Vagina (tissue), 2 donors: ENCODE data around the gene STAB2. TPM values are rescaled to one million over a fixed set of nuclear protein-coding genes. Genes with fewer than 3 reads are reported as not detected.
A peak's percentile ranks its signal among the peaks of the same experiment; 100 is the strongest.

Experiments
- DNase-seq, 2 donors: peaks; one replicate each; pipeline ENCODE4 v3.0.0-alpha.2; 2017; ENCODE audit errors: extremely low spot score in 2 of 2
- H3K27ac ChIP-seq: fragments of 200-600 bp; sonication (generic); one replicate; pipeline ENCODE4 v1.5.1; 2019
- H3K27me3 ChIP-seq: fragments of 200-600 bp; sonication (generic); one replicate; pipeline ENCODE4 v1.5.1; 2019
- H3K36me3 ChIP-seq, 2 donors: fragments of 200-600 bp; sonication (generic); one replicate each; pipeline ENCODE4 v1.5.1; 2017 to 2019
- H3K4me1 ChIP-seq: fragments of 200-600 bp; sonication (generic); one replicate; pipeline ENCODE4 v1.5.1; 2019
- H3K4me3 ChIP-seq, 2 donors: fragments of 200-600 bp; sonication (generic); 1 replicate in 1 of 2; 2 replicates in 1 of 2; pipeline ENCODE4 v1.5.1; 2016 to 2019
- H3K9me3 ChIP-seq: fragments of 200-600 bp; sonication (generic); one replicate; pipeline ENCODE4 v1.5.1; 2019
- CTCF ChIP-seq, 3 experiments: fragments of 450-650 bp in 2 of 3; fragments of 200-600 bp in 1 of 3; sonication (generic) in 1 of 3; IDR thresholded peaks; one replicate each; pipeline ENCODE4 v1.5.1; 2017 to 2019; ENCODE audit warnings: antibody characterized with exemption in 3 of 3, mild to moderate bottlenecking in 2 of 3, moderate library complexity in 2 of 3
- POLR2A ChIP-seq, 2 donors: fragments of 450-650 bp; IDR thresholded peaks; one replicate each; pipeline ENCODE4 v1.6.1; 2017; ENCODE audit warnings: antibody characterized with exemption in 2 of 2, mild to moderate bottlenecking in 2 of 2, moderate library complexity in 2 of 2
- POLR2AphosphoS5 ChIP-seq, 2 donors: sonication (generic); formaldehyde crosslinking; IDR thresholded peaks; one replicate each; pipeline ENCODE4 v1.9.0; 2017; ENCODE audit warnings: antibody characterized with exemption in 2 of 2, mild to moderate bottlenecking in 2 of 2, low read depth in 1 of 2; ENCODE audit not compliant: insufficient read depth in 1 of 2
- intact Hi-C: fragments of 100-400 bp; cut with DNase I; formaldehyde crosslinking; loops from one replicate; pipeline ENCODE4 v1.15.1; 2023
- total RNA-seq: library from RNA; depleted of rRNA; stranded (reverse); fragments of >200 nt; gene quantifications from one replicate; pipeline ENCODE4 v1.2.3, GENCODE V29; 2016

The STAB2 gene
- total RNA-seq, 1 donor from 2014 or later: 0.25 TPM

- intact Hi-C loops: no loop called here
- Histone ChIP-seq H3K27ac (no peak overlapping the region), H3K9me3 (no peaks in the 10 kb centered on the region), H3K36me3 (no peaks in the 10 kb centered on the region), H3K4me1 (no peaks in the 10 kb centered on the region), H3K27me3 (no peaks in the 10 kb centered on the region), H3K4me3 (no peak overlapping the region)
- DNase-seq: no peak
- TF ChIP-seq POLR2A (IDR thresholded peaks at IDR 0.05) (no peak), POLR2AphosphoS5 (IDR thresholded peaks at IDR 0.05; ENCODE audit: insufficient read depth in 1 of 2, low read depth in 1 of 2) (no peak), CTCF (IDR thresholded peaks at IDR 0.05) (no peak)
Measured at GRCh38 chr12:103546959-103547358, 40.1 kb upstream of the STAB2 start.

GRCh38 chr12:103547376-103547775, 39.7 kb upstream of the STAB2 start:
- Histone ChIP-seq H3K9me3 (no peaks in the 10 kb centered on the region), H3K27ac (no peak overlapping the region), H3K4me3 (no peak overlapping the region), H3K27me3 (no peaks in the 10 kb centered on the region), H3K4me1 (no peaks in the 10 kb centered on the region), H3K36me3 (no peaks in the 10 kb centered on the region)
- no peak for TF ChIP-seq POLR2AphosphoS5 (IDR thresholded peaks at IDR 0.05; ENCODE audit: insufficient read depth in 1 of 2, low read depth in 1 of 2)
- TF ChIP-seq POLR2A (IDR thresholded peaks at IDR 0.05): no peak
- no peak for TF ChIP-seq CTCF (IDR thresholded peaks at IDR 0.05)
- intact Hi-C loops: no loop called here
- no peak for DNase-seq

GRCh38 chr12:103547929-103548328, 39.1 kb upstream of the STAB2 start:
- H3K27me3 ChIP-seq: no peaks in the 10 kb centered on the region
- TF ChIP-seq POLR2AphosphoS5 (IDR thresholded peaks at IDR 0.05; ENCODE audit: insufficient read depth in 1 of 2, low read depth in 1 of 2) (no peak), CTCF (IDR thresholded peaks at IDR 0.05) (no peak), POLR2A (IDR thresholded peaks at IDR 0.05) (no peak)
- intact Hi-C loops: no loop called here
- H3K27ac ChIP-seq: no peak overlapping the region
- no peaks in the 10 kb centered on the region for H3K9me3 ChIP-seq
- H3K4me3 ChIP-seq: no peak overlapping the region
- DNase-seq: no peak
- H3K36me3 ChIP-seq: no peaks in the 10 kb centered on the region
- no peaks in the 10 kb centered on the region for H3K4me1 ChIP-seq

GRCh38 chr12:103548622-103549601, 38.2 kb upstream of the STAB2 start:
- Histone ChIP-seq H3K4me1 (no peaks in the 10 kb centered on the region), H3K27me3 (no peaks in the 10 kb centered on the region), H3K36me3 (no peaks in the 10 kb centered on the region), H3K4me3 (no peak overlapping the region), H3K9me3 (no peaks in the 10 kb centered on the region), H3K27ac (no peak overlapping the region)
- intact Hi-C loops: no loop called here
- no peak for DNase-seq
- TF ChIP-seq POLR2AphosphoS5 (IDR thresholded peaks at IDR 0.05; ENCODE audit: insufficient read depth in 1 of 2, low read depth in 1 of 2) (no peak), CTCF (IDR thresholded peaks at IDR 0.05) (peak; percentile 48 to 67 (median 65)), POLR2A (IDR thresholded peaks at IDR 0.05) (no peak)
